ENCODE results near the gene CACNA1C. TPM values are rescaled to one million over a fixed set of nuclear protein-coding genes. Genes with fewer than 3 reads are reported as not detected.

CACNA1C gene
- total RNA-seq, 1 experiment from 2014 or later: 1.1 TPM

DNA sequence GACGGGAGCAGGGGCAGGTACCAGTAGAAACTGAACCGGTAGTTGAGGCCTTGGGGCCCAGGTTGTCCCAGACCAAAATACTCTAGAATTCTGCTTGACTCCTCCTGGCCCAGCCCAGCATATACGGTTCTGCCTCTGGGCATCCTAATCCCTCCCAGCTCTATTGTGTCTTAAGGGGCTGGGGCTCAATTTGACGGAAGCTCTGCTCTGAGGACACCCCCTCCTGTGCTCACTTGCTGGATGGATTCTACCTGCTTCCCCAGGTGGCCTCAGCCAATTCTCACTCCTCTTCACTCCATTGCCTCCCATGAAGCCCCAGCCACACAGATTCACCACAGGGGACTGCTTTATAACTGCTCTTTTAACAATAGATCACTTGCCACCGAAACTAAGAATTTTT lies 522.5 kb downstream of the CACNA1C start:
- Histone ChIP-seq H4K8ac (replicated peaks; ENCODE audit: insufficient read length, low read depth, low read length) (no peak overlapping the region), H2BK20ac (ENCODE audit: low read depth, low read length, poor library complexity, severe bottlenecking) (no peak overlapping the region), H2BK12ac (ENCODE audit: insufficient read length, low read depth, low read length) (no peak overlapping the region), H3K4me1 (ENCODE audit: insufficient read depth, low read length) (no peaks in the 10 kb centered on the region), H4K5ac (ENCODE audit: insufficient read length, low read depth, low read length) (no peak overlapping the region), H3K9ac (ENCODE audit: extremely low read depth, insufficient read length, low read length) (no peak overlapping the region), H3K27me3 (ENCODE audit: insufficient read depth, low read length) (no peaks in the 10 kb centered on the region), H3T11ph (ENCODE audit: low read length) (no peak overlapping the region), H2BK5ac (ENCODE audit: insufficient read length, low read length) (no peak overlapping the region), H3K18ac (ENCODE audit: insufficient read length, low read depth, low read length) (no peak overlapping the region), H3K23ac (ENCODE audit: insufficient read length, low read depth, low read length) (no peak overlapping the region), H3K79me2 (ENCODE audit: insufficient read depth, low read length) (no peaks in the 10 kb centered on the region), H3K14ac (ENCODE audit: insufficient read depth, low read length) (no peak overlapping the region), H3K79me1 (ENCODE audit: insufficient read depth, low read depth, low read length, poor library complexity, severe bottlenecking) (no peaks in the 10 kb centered on the region), H4K91ac (ENCODE audit: insufficient read length, low read depth, low read length) (no peak overlapping the region), H3K4ac (ENCODE audit: low read depth, low read length) (no peak overlapping the region), H3K4me2 (ENCODE audit: insufficient read depth, insufficient read length, low read length) (no peak overlapping the region), H2BK120ac (ENCODE audit: low read depth, low read length, poor library complexity, severe bottlenecking) (no peak overlapping the region), H2BK15ac (ENCODE audit: low read depth, low read length) (no peak overlapping the region), H4K20me1 (ENCODE audit: control insufficient read depth, insufficient read depth, insufficient read length) (no peaks in the 10 kb centered on the region), H2AFZ (ENCODE audit: low read length) (no peak overlapping the region), H3K27ac (ENCODE audit: insufficient read length, low read depth, low read length) (no peak overlapping the region), H3K56ac (ENCODE audit: insufficient read length, low read depth, low read length) (no peak overlapping the region), H3K9me3 (ENCODE audit: control insufficient read depth, low read depth, low read length) (no peaks in the 10 kb centered on the region), H3K23me2 (ENCODE audit: insufficient read length, low read depth, low read length, poor library complexity, severe bottlenecking) (no peaks in the 10 kb centered on the region), H2AK5ac (ENCODE audit: insufficient read length, low read length) (no peak overlapping the region)
- Mint-ChIP-seq H3K4me3 (no peak overlapping the region), H3K27me3 (ENCODE audit: low read depth) (peaks cover 24% of the 10 kb centered on the region), H3K9me3 (no peaks in the 10 kb centered on the region; a peak in 1 of 5 replicates), H3K27ac (no peak overlapping the region), H3K4me1 (peaks cover 4 to 8% of the 10 kb centered on the region in 2 experiments), H3K36me3 (ENCODE audit: insufficient read depth in 1 of 3, low read depth in 3 of 3) (no peaks in the 10 kb centered on the region; a peak in 1 of 7 replicates)
- no peak for DNase-seq
- TF ChIP-seq, protein P1, sequence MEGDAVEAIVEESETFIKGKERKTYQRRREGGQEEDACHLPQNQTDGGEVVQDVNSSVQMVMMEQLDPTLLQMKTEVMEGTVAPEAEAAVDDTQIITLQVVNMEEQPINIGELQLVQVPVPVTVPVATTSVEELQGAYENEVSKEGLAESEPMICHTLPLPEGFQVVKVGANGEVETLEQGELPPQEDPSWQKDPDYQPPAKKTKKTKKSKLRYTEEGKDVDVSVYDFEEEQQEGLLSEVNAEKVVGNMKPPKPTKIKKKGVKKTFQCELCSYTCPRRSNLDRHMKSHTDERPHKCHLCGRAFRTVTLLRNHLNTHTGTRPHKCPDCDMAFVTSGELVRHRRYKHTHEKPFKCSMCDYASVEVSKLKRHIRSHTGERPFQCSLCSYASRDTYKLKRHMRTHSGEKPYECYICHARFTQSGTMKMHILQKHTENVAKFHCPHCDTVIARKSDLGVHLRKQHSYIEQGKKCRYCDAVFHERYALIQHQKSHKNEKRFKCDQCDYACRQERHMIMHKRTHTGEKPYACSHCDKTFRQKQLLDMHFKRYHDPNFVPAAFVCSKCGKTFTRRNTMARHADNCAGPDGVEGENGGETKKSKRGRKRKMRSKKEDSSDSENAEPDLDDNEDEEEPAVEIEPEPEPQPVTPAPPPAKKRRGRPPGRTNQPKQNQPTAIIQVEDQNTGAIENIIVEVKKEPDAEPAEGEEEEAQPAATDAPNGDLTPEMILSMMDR (conservative IDR thresholded peaks at IDR 0.05): no peak
- no CpG with 5 or more reads among the region's 5 CpGs for WGBS (ENCODE audit: extremely low coverage, insufficient read length, low lambda C conversion rate)

Measured in H9 (cell line).